HG02870 (cell line): Measurements from ENCODE around the gene PRKCZ.

Experiments used
- ATAC-seq: cut with Tn5 transposase; IDR thresholded peaks from one replicate; pipeline ENCODE4 v1.9.1; 2021; ENCODE audit warnings: mild to moderate bottlenecking, moderate library complexity; ENCODE audit not compliant: unreplicated experiment

The PRKCZ gene

DNA sequence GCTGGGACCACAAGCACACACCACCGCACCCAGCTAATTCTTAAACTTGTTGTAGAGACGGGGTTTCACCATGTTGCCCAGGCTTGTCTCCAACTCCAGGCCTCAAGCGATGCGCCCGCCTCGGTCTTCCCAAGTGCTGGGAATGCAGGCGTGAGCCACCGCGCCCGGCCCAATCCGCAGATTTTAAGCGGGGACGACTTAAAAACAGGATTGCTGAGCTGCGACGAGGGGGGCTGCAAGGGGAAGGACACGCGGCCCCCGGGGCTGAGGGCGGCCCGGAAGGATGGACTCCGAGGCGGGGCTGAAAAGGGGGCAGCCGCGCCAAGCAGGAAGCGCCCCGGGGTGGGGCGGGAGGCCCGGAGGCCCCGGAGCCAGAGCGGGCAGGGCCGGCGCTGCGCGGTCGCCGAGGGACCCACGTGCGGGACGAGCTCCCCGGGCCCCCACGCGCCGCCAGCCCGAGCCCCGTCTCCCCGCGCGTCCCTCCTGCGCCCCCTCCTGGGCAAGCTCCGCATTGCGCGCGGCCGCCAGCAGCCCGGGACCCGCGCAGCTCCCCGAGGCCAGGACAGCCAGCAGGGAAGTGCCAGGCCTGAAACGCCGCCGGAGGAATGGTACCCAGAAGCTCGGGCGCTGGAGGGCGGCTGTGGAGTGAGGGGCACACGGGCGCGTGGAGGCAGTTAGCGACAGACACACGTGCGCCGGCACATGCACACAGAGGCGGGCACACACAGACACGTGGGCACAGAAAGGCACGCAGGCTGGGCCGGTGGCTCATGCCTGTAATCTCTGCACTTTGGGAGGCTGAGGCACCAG lies 5.5 kb upstream of the PRKCZ start:
- no peak for ATAC-seq

DNA sequence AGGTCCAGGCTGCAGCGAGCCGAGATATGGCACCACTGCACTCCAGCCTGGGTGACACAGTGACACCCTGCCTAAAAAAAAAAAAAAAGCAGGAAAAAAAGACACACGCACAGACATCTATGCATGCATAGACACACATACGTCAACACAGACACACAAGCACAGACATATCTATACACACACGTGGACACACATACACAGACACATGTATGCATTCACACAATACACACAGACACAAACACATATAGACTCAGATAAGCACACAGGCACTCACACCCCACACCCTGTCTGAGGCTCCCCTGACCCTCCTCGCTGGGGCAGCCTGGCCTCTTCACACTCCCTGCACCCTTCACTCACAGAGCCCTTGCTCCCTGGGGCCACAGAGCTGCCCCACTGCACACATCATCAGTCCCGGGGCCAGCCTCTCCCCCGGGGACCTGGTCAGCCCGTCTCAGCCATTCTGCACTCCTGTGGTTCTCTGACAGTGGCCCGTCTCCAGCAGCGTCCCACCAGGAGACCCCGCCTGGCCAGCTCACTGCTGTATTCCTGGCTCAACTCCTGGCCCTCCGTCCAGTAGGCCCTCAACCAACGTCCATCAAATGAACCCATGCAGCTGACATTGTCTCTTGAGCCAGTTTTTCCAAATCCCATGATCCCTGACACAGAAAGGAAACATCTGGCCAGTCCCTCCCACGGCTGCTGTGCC lies 4.6 kb upstream of the PRKCZ start:
- no peak for ATAC-seq

DNA sequence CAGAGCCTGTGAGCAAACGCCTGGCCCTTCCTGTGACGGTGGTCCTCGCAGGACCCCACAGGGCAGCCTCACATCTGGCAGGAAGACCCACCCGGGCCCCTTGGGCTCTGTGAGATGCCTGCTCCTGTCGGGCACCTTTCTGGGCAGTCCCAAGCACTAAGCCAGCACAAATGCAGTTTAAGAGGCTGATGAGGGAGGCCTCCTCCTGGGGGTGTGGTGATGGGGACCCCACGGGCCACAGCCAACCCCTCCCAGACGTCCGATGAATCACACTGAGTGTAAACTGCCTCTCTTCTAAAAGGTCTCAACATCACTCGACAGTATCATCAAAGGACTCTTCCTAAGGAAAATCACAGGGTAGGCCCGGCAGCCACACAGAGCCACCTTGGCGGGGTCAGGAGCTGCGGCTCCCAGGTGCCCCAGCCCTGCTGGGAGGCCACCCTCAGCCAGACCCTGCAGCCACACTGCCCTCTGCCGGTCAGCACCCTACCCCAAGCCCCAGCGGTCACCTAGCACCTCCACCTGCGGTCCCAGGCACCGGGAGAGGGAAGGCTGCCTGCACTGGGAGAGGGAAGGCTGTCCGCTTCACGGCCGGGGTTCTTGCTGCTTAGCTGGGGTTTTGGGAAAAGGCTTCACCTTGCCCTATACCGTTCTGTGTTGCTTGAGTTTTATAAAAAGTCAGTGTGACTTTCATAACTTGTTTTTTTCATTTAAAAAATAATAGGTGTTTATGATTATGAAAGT lies 3.9 kb upstream of the PRKCZ start:
- no peak for ATAC-seq

DNA sequence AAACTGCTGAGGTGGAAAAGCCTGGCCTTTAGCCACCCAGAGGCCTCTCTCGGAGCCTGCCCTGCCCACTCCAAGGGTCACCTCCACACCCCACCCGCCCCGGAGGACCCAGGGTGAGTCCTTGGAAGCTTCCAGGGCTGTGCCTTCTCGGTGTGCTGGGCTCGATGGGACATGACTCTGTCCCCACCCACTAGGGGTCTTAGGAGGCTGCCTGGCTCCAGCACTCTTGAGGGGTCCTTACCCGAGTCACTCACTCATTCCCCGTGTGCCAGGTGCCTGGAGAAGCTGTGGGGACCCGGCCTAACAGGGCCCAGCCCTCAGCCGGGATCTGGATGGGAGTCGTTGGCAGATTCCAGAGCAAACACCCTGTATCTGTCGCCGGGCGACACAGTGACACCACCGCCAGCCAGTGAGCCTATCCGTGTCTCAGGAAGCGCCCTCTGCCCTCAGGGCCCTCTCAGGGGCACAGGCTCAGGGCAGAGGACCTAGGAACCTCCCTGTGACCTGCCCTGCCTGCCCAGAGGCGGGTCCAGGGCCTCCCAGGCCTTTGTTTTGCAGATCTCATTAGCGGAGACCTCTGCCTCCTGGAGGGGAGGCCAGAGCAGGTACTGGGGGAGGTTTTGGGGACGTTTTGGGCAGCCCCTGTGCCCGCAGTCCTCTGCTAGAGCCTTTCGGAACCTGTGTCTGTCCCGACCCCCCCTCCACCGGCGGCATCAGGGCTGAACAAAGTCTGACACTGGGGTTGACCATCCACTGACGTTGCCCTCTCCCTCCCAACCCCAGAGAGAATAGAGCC lies 3.1 kb upstream of the PRKCZ start:
- ATAC-seq, result no peak

DNA sequence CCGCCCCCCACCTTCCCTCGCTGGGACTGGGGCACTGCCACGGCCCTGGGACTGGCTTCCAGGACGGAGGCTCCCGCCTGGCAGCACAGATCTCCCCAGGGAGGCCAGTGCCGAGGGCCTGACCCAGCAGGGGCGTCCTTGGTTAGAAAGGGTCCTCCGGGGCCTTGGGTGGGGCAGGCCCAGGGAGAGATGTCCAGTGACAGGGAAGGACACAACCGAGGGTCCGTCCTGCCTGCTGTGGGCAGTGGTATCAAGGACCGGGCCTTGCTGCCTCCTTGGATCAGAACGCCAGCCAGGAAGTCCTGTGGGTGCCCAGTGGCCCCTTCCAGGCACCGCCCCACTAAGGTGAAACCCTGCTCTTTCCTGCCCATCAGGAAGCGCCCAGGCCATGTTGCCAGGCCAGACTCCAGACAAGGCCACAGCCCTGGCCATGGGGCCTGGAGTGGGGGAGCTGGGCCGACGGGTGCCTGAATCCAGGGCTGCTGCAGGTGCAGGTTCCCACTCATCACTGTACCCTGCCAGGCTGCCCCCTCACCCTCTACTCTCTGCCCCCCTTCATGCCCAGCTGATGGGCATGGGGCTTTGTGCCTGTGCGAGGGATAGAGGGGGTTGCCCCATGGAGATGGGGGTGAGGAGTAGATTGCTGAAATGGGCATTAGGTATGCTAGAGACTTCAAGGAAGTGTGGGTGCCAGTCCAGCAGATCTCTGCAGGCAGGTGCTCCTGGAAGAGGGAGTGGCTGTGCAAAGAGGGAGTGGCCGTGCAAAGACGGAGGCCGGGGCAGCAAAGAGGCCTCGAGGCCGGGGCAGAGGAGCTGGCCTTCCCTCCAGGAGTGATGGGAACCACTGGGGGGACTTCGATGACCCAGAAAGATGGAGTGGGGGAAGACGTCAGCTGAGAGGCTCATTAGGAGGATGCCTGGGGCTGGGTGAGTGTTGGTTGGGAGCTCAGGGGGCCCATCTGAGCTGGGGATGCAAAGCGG lies 2.2 kb upstream of the PRKCZ start:
- ATAC-seq, result no peak

DNA sequence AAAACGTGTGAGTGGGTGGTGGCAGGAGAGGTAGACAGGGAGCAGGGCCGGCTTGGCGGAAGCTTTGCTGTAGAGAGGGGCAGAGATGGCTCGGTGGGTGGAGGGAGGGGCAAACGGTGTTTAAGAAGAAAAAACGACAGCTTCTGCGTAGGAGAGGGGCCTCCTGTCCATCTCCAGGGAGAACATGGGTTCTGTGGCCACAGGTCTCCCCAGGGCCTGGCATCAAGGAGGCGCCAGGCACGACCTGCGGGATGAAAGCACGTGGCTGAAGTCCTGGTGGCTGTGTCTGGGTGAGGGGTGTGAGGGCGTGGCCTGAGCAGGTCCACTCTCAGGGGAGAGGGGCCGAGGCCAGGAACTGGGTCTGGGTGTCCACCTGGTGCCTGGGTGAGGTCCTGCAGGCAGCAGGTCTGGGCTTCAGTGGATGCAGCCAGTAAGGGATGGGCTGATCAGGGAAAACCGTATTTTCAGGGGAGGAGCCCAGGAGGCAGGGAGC lies 940 bp upstream of the PRKCZ start:
- ATAC-seq, result no peak

DNA sequence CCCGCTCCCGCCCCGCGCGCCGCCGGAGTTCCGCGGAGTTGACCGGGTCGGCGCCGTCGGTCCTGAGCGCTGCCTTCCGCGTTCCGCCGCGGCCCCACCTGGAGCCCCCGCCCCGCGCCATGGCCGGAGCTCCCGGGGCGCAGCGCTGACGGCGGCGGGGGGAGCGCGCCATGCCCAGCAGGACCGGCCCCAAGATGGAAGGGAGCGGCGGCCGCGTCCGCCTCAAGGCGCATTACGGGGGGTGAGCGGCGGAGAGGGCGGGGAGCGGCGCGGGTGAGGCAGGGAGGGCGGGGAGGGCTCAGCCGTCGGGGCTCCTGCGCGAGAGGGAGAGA lies 216 bp downstream of the PRKCZ start:
- ATAC-seq, result no peak

DNA sequence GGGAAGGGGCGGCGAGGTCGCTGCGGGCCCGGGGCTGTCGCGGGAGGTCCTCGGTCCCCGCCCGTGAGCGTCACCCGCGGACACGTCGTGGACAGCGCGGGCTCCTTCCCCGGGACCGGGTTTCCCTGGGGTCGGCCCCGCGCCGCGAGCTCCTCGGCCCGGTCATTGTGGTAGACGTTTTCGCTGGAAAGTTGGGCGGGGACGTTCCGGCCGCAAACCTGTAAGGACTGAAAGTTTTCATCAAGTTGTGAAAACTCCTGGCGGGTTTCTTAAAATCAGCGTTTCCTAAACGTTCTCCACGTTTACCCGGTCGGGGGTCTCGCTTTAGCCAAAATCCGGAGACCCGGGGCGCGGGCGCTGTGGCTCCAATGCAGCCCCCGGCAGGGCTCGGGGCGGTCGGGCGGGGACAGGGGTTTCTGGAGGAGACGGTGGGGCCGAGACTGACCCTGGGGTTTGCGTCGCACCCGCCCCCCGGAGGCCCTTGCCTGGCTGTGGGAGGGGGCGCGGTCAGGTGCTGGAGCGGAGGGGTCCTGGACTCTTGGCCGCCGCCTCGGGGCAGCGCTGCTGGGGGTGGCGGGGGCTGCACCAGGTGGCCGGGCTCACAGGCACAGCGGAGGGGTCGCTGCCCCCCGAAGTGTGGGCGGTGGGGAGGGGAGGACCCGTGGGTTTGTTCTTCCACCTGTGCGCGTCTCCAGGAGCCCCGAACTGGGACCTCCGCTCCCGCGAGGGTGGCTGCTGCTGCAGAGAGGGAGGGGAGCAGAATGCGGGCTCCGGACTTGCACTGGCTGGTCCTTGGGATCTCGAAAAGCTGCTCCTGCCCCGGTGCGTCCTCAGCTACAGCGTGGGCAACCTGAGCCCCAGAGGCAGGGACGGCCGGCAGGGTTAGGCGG lies 827 bp downstream of the PRKCZ start:
- ATAC-seq, result no peak

DNA sequence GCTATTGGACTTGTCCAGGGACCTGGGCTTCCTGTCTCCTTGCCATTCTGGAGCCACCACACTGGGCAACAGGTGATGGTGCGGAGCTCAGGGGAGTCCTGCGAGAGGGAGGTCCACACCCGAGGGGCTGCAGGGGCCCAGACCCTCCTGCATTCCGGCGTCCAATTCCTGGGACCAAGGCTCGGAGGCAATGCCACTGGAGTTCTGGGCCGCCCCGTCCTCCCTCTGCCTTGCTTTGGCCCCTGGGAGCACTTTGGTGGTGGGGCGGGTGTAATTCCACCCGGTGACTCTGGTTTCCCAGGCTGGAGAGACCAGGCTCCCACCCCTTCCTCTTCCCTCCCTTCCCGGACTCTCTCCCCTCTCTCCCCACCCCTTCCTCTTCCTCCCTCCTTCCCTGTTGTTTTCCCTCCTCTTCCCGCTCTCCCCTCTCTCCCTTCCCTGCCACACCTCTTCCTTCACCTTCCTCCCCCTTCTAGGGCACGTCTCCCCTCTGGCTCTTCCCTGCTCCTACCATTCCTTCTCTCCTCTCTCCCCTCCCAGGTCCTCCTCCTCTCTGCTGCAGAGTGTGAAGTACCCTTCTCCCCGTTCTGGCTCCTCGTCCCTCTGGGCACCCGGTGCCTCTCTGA lies 2.0 kb downstream of the PRKCZ start:
- ATAC-seq, result no peak

DNA sequence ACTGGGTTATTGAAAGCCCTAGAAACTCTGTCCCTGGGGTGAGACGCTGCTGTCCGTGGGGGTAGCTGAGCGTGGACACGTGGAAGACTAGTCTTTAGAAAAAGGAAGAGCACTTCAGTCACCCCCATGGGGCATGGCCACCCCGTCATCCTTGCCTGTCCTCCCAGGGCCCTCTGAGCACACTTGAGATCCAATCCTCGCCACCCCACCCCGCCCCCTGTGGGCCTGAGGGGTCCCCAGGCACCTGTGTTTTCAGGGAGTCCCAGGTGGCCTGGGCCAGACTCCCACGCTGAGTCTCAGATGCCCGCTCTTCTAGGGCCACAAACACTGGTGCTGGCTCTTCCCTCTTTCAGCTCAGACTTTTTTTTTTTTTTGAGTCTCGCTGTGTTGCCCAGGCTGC lies 2.5 kb downstream of the PRKCZ start:
- ATAC-seq, result no peak

DNA sequence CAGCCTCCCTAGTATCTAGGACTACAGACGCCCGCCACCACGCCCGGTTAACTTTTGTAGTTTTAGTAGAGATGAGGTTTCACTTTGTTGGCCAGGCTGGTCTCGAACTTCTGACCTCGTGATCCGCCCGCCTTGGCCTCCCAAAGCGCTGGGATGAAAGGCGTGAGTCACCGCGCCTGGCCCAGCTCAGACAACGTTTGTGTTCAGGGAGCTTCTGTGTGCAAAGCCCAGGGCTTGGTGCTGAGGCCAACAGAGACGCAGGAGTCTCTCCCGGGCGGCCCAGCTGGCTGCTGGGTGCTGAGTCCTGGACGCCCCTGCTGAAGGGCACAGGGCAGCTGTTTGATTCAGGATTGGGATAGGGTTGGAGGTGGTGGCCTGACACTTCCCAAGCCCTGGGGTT lies 3.0 kb downstream of the PRKCZ start:
- ATAC-seq, result no peak

DNA sequence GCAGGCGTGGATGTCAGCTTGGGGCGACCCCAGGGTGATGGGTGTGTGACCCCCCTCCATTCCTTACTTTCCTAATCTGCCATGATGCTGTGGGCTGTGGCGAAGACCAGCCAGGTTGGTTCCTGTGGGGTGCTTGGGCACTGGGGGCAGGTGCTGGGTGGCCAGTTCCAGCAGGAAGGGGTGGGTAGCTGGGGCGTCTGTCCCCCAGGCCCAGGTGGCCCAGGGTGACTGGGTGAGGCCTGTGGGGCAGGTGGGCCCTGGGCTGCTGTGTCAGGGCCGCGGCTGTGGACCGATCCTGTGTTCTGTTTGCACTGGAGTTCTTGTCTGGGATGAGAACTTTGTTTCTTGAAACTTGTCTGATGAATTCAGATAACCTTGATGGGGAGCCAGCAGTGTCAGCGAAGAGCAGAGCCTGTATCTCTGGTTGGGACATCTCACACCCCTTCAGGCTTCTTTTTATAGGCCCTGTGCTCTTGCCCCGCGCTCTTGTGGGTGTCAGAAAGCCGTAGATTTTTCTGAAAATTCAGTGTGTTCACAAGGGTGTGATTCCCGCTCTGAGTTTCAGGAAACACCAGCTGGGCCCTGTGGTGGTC lies 3.7 kb downstream of the PRKCZ start:
- no peak for ATAC-seq

DNA sequence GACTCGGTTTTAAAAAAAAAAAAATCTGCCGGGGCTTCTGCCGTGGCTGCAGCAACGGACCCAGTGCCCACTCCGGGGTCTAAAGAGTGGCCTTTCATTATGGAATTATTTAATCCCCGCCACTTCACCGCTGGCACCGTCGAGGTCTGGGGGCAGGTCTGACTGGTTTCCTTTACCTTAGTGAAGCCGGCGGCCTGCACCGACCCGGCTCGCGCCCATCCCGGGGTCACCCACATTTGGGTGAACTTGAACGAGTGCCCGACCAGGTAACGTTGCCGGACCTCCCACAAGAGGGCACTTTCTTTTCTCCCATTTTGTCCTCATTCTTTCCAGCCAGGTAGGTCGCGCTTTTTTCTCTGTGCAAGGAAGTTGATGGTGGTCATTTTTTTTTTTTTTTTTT lies 4.3 kb downstream of the PRKCZ start:
- ATAC-seq, result no peak

DNA sequence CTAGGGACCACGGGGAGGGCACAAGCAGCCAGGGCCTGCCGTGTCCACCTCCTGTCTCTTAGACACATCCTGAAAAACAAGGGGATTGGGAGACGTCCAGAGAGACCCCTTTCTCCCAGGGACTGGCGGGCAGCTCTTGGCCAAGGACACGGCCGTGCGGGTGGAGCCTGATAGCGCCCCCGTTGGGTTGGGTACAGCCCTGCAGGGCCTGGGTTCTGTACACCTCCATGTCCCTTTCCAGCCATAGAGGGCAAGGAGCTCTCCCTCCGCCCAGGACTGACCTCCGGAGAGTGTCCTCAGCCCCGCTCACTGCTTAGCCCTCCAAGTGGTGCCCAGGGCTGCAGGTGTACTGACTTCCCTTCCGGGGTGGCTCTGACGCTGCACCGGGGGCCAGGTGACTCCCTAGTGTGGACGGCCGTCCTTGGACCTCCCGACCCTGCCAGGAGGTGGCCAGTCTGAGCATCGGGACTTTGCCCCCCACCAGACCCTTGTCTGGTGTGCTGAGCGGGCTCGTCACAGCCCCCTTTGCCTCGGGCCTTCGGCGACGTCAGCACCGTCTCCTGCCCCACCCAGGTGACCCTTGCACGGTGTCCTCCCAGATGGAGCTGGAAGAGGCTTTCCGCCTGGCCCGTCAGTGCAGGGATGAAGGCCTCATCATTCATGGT lies 5.8 kb downstream of the PRKCZ start:
- no peak for ATAC-seq

DNA sequence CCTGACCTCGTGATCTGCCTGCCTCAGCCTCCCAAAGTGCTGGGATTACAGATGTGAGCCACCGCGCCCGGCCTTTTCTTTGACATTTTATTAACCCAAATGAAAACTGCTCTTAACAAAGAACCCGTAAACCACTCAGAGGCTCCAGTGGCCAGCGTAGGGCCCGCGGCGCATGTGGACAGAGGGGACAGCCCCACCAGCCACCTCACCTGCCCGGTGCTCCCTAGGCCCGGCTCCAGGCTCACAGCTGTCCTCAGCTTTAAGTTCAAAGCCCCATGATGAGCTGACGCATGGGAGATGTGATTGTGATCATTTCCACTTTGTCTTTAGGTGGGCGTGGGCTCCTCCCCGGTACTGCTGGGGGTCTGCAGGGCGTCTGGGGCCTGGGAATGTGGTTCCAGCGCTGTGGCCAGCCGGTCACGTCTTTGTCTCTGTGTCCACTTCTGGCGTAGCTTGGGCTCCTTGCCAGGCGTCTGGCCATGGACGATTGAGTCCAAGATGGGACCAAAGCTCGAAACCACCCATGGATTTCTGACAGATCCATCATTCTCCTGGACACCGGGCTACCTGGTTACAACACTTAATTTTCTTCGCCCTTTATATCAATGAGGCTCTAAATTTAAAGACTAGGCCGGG lies 6.9 kb downstream of the PRKCZ start:
- ATAC-seq, result no peak

DNA sequence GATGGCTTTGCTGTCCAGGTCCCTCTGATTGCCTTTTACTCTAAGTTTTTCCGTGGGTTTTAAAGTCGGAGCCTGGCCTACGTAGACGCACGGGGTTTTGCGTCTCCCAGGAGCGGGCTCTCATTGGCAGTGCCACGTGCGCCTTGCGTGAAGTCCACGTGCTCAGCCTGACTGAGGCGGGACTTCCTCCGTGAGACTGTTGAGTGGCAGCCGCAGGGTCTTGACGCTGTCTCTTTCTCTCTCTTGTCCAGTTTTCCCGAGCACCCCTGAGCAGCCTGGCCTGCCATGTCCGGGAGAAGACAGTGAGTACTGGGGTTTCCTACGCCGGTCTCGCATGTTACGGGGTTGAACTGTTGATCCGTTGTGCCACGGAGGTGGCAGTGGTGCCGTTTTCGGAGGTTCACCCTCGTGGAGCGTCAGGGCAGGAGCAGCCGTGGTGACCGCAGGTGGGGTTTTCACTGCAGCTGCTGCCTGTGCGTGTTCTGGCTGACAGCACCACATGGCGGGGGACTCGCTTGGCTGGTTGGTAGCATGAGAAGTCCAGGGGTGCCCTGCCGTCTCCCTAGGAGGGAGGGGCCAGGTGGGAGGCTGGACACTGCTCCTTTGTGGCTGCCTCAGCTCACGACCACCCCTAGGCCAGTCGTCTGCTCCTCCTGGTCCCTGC lies 9.2 kb downstream of the PRKCZ start:
- ATAC-seq, result no peak
